ENCODE measurements around the gene VWA7. TPM values are rescaled to one million over a fixed set of nuclear protein-coding genes. Genes with fewer than 3 reads are reported as not detected.

Gene VWA7
- total RNA-seq, 1 experiment from 2014 or later: 2.5 TPM

DNA sequence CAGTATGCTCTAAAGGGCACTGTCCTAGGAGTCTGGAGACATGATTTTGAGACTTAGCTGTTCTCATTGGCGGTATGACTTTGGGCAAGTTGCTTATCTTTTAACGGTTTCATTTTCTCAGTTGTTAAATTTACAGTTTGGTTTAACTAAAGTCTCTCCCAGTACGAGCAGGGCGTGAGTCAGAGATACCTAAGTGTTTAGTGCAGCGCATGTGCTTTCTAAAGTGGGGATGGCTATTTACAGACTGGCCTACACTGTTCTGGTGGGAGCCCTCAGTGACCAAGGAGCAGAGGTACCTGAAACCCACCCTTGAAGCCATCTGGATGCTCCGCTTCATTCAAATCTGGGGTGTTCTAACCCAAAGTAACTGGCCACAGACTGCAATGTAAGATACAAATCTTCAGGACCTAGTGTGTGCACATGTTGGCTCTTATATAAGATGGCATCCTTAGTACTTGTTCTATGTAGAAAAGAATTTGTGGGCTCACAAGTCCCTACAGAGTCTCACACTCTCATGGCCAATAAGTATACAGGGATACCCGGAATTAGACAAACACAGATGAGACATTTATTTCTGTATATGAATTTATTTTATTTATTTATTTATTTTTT, 26.6 kb downstream of the VWA7 start:
- H3K4me2 ChIP-seq (ENCODE audit: insufficient read depth, insufficient read length, low read length): no peak overlapping the region
- H3K4ac ChIP-seq (ENCODE audit: low read depth, low read length): no peak overlapping the region
- no peak overlapping the region for H2BK5ac ChIP-seq (ENCODE audit: insufficient read length, low read length)
- H4K5ac ChIP-seq (ENCODE audit: insufficient read length, low read depth, low read length): no peak overlapping the region
- H2AFZ ChIP-seq (ENCODE audit: low read length): no peak overlapping the region
- H4K91ac ChIP-seq (ENCODE audit: insufficient read length, low read depth, low read length): no peak overlapping the region
- H2AK5ac ChIP-seq (ENCODE audit: insufficient read length, low read length): no peak overlapping the region
- no peaks in the 10 kb centered on the region for H3K9me3 Mint-ChIP-seq
- no peak overlapping the region for H4K8ac ChIP-seq (replicated peaks; ENCODE audit: insufficient read length, low read depth, low read length)
- no peak overlapping the region for H3K27ac ChIP-seq (ENCODE audit: insufficient read length, low read depth, low read length)
- no peak overlapping the region for H2BK12ac ChIP-seq (ENCODE audit: insufficient read length, low read depth, low read length)
- H3K9me3 ChIP-seq (ENCODE audit: control insufficient read depth, low read depth, low read length): no peaks in the 10 kb centered on the region
- H3T11ph ChIP-seq (ENCODE audit: low read length): no peak overlapping the region
- WGBS (ENCODE audit: extremely low coverage, insufficient read length, low lambda C conversion rate): no CpG with 5 or more reads among the region's 7 CpGs
- no peaks in the 10 kb centered on the region for H3K4me1 Mint-ChIP-seq
- no peak overlapping the region for H3K14ac ChIP-seq (ENCODE audit: insufficient read depth, low read length)
- no peak overlapping the region for H3K9ac ChIP-seq (ENCODE audit: extremely low read depth, insufficient read length, low read length)
- peaks cover 6 to 24% (median 15%) of the 10 kb centered on the region in 3 experiments; a peak in 6 of 7 replicates for H3K36me3 Mint-ChIP-seq (ENCODE audit: insufficient read depth in 1 of 3, low read depth in 3 of 3)
- H2BK20ac ChIP-seq (ENCODE audit: low read depth, low read length, poor library complexity, severe bottlenecking): no peak overlapping the region
- no peaks in the 10 kb centered on the region for H3K4me1 ChIP-seq (ENCODE audit: insufficient read depth, low read length)
- H3K79me1 ChIP-seq (ENCODE audit: insufficient read depth, low read depth, low read length, poor library complexity, severe bottlenecking): no peaks in the 10 kb centered on the region
- no peak overlapping the region for H3K27ac Mint-ChIP-seq
- H3K56ac ChIP-seq (ENCODE audit: insufficient read length, low read depth, low read length): no peak overlapping the region
- DNase-seq: no peak
- no peaks in the 10 kb centered on the region for H3K27me3 ChIP-seq (ENCODE audit: insufficient read depth, low read length)
- H2BK15ac ChIP-seq (ENCODE audit: low read depth, low read length): no peak overlapping the region
- H3K27me3 Mint-ChIP-seq (ENCODE audit: low read depth): no peaks in the 10 kb centered on the region
- TF ChIP-seq, protein P1, sequence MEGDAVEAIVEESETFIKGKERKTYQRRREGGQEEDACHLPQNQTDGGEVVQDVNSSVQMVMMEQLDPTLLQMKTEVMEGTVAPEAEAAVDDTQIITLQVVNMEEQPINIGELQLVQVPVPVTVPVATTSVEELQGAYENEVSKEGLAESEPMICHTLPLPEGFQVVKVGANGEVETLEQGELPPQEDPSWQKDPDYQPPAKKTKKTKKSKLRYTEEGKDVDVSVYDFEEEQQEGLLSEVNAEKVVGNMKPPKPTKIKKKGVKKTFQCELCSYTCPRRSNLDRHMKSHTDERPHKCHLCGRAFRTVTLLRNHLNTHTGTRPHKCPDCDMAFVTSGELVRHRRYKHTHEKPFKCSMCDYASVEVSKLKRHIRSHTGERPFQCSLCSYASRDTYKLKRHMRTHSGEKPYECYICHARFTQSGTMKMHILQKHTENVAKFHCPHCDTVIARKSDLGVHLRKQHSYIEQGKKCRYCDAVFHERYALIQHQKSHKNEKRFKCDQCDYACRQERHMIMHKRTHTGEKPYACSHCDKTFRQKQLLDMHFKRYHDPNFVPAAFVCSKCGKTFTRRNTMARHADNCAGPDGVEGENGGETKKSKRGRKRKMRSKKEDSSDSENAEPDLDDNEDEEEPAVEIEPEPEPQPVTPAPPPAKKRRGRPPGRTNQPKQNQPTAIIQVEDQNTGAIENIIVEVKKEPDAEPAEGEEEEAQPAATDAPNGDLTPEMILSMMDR (conservative IDR thresholded peaks at IDR 0.05): no peak
- no peaks in the 10 kb centered on the region for H4K20me1 ChIP-seq (ENCODE audit: control insufficient read depth, insufficient read depth, insufficient read length)
- no peaks in the 10 kb centered on the region for H3K79me2 ChIP-seq (ENCODE audit: insufficient read depth, low read length)
- H2BK120ac ChIP-seq (ENCODE audit: low read depth, low read length, poor library complexity, severe bottlenecking): no peak overlapping the region
- H3K18ac ChIP-seq (ENCODE audit: insufficient read length, low read depth, low read length): no peak overlapping the region
- no peak overlapping the region for H3K23ac ChIP-seq (ENCODE audit: insufficient read length, low read depth, low read length)
- H3K4me3 Mint-ChIP-seq: no peak overlapping the region
- no peaks in the 10 kb centered on the region for H3K23me2 ChIP-seq (ENCODE audit: insufficient read length, low read depth, low read length, poor library complexity, severe bottlenecking)

All from H9 (cell line).